H1 (cell line): ENCODE results near the gene TSC22D4. TPM values are rescaled to one million over a fixed set of nuclear protein-coding genes. Genes with fewer than 3 reads are reported as not detected.

Experiments
- CTCF ChIA-PET: fragments of 300-600 bp; sonication (Branson Sonifier 250); formaldehyde crosslinking; loops from one replicate; lab custom pipeline; 2021; ENCODE audit not compliant: partially characterized antibody; lab: Charles Lee
- POLR2A ChIA-PET: fragments of 300-600 bp; sonication (Branson Sonifier 250); formaldehyde crosslinking; loops from one replicate; lab custom pipeline; 2021; ENCODE audit warnings: inconsistent platforms; ENCODE audit not compliant: partially characterized antibody; lab: Charles Lee
- DNase-seq, 2 experiments: peaks; one replicate each; pipeline versions ENCODE4 v3.0.0 to v3.0.0-alpha.2; 2010 to 2022; ENCODE audit warnings: low spot score in 2 of 2, low read depth in 1 of 2, mixed read lengths in 1 of 2
- FAIRE-seq: peaks from 2 replicates; lab custom pipeline; 2011; peaks lifted over from hg19 to GRCh38; lab: Jason Lieb, UNC
- H2AFZ ChIP-seq: 2 replicates; pipeline ENCODE4 v1.8.1; 2012; ENCODE audit warnings: low read length, inconsistent platforms
- H2AK5ac ChIP-seq: 2 replicates; pipeline ENCODE4 v1.6.1; 2013; ENCODE audit warnings: low read depth, low read length
- H2BK120ac ChIP-seq: replicated peaks from 2 replicates; pipeline ENCODE3; 2013; ENCODE audit warnings: low read depth, low read length, inconsistent platforms
- H2BK12ac ChIP-seq: 2 replicates; pipeline ENCODE4 v1.6.1; 2013; ENCODE audit warnings: low read depth, low read length
- H2BK15ac ChIP-seq: 2 replicates; pipeline ENCODE4 v1.6.1; 2013; ENCODE audit warnings: low read length
- H2BK20ac ChIP-seq: 2 replicates; pipeline ENCODE4 v1.6.1; 2013; ENCODE audit warnings: low read length
- H2BK5ac ChIP-seq: 2 replicates; pipeline ENCODE4 v1.6.1; 2013; ENCODE audit warnings: low read depth, low read length
- H3K14ac ChIP-seq: 2 replicates; pipeline ENCODE4 v1.6.1; 2013; ENCODE audit warnings: inconsistent platforms; ENCODE audit not compliant: insufficient read length
- H3K18ac ChIP-seq: 2 replicates; pipeline ENCODE4 v1.6.1; 2013; ENCODE audit warnings: low read length; ENCODE audit errors: extremely low read depth
- H3K23ac ChIP-seq: 2 replicates; pipeline ENCODE4 v1.6.1; 2013; ENCODE audit warnings: inconsistent platforms; ENCODE audit not compliant: insufficient read length
- H3K23me2 ChIP-seq: 2 replicates; pipeline ENCODE4 v1.6.1; 2013; ENCODE audit warnings: low read depth, low read length
- H3K27ac ChIP-seq: 2 replicates; pipeline ENCODE4 v1.6.1; 2011; ENCODE audit warnings: low read depth, low read length, inconsistent platforms
- H3K27me3 ChIP-seq, 4 experiments: replicated peaks in 1 of 4; 1 replicate in 1 of 4; 2 replicates in 3 of 4; pipeline versions ENCODE4 v1.6.1 to v1.8.1; 2011 to 2013; ENCODE audit warnings: low read length in 3 of 4, mild to moderate bottlenecking in 3 of 4, inconsistent platforms in 2 of 4, mixed read lengths in 2 of 4, moderate library complexity in 1 of 4; ENCODE audit not compliant: control insufficient read depth in 3 of 4, insufficient read depth in 3 of 4; ENCODE audit errors: extremely low read depth in 1 of 4
- H3K36me3 ChIP-seq, 4 experiments: 2 replicates each; pipeline versions ENCODE4 v1.6.1 to v1.8.1; 2011 to 2013; ENCODE audit warnings: mild to moderate bottlenecking in 4 of 4, low read length in 3 of 4, moderate library complexity in 2 of 4, control low read depth in 1 of 4, inconsistent platforms in 1 of 4; ENCODE audit not compliant: insufficient read depth in 4 of 4, control insufficient read depth in 2 of 4
- H3K4ac ChIP-seq: replicated peaks from 2 replicates; pipeline ENCODE3; 2013; ENCODE audit warnings: low read length, low read depth, mixed read lengths, inconsistent platforms; ENCODE audit not compliant: insufficient read length
- H3K4me1 ChIP-seq, 4 experiments: replicated peaks in 1 of 4; 1 replicate in 1 of 4; 2 replicates in 3 of 4; pipeline versions ENCODE4 v1.6.1 to v1.8.1; 2011 to 2013; ENCODE audit warnings: low read length in 3 of 4, inconsistent platforms in 2 of 4, mixed read lengths in 1 of 4; ENCODE audit not compliant: insufficient read depth in 4 of 4, control insufficient read depth in 3 of 4
- H3K4me2 ChIP-seq, 2 experiments: 2 replicates each; pipeline versions ENCODE4 v1.6.1 to v1.8.1; 2011 to 2013; ENCODE audit warnings: low read depth in 2 of 2, low read length in 2 of 2, control low read depth in 1 of 2, inconsistent platforms in 1 of 2, mild to moderate bottlenecking in 1 of 2; ENCODE audit not compliant: insufficient read depth in 1 of 2
- H3K4me3 ChIP-seq, 4 experiments: fragments of 200-600, 300-600 bp in 1 of 4; sonication (generic), shearing (Covaris generic), sonication (Bioruptor Twin) in 1 of 4; 2 replicates each; pipeline versions ENCODE4 v1.5.1 to v1.8.1; 2011 to 2016; ENCODE audit warnings: low read length in 4 of 4, low read depth in 3 of 4, control low read depth in 2 of 4, inconsistent platforms in 2 of 4, mild to moderate bottlenecking in 2 of 4, mixed read lengths in 1 of 4, moderate library complexity in 1 of 4; ENCODE audit not compliant: insufficient read depth in 2 of 4; ENCODE audit errors: extremely low read depth in 1 of 4
- H3K56ac ChIP-seq: replicated peaks from 2 replicates; pipeline ENCODE3; 2013; ENCODE audit warnings: low read depth, mild to moderate bottlenecking, mixed read lengths, low read length, inconsistent platforms; ENCODE audit not compliant: insufficient read length
- H3K79me1 ChIP-seq: 2 replicates; pipeline ENCODE4 v1.6.1; 2013; ENCODE audit warnings: low read depth, low read length, control low read depth
- H3K79me2 ChIP-seq, 2 experiments: 2 replicates each; pipeline versions ENCODE4 v1.6.1 to v1.8.1; 2012 to 2013; ENCODE audit warnings: low read length in 2 of 2, mild to moderate bottlenecking in 2 of 2, inconsistent platforms in 1 of 2; ENCODE audit not compliant: insufficient read depth in 2 of 2, control insufficient read depth in 1 of 2
- H3K9ac ChIP-seq, 4 experiments: replicated peaks in 1 of 4; 1 replicate in 1 of 4; 2 replicates in 3 of 4; pipeline versions ENCODE4 v1.6.1 to v1.8.1; 2011 to 2013; ENCODE audit warnings: low read depth in 3 of 4, low read length in 3 of 4, control low read depth in 2 of 4, mild to moderate bottlenecking in 2 of 4, moderate library complexity in 2 of 4, inconsistent platforms in 1 of 4; ENCODE audit errors: extremely low read depth in 1 of 4
- H3K9me3 ChIP-seq, 2 experiments: 2 replicates each; pipeline versions ENCODE4 v1.6.1 to v1.8.1; 2012 to 2013; ENCODE audit warnings: mild to moderate bottlenecking in 2 of 2, moderate library complexity in 2 of 2, control low read depth in 1 of 2, inconsistent platforms in 1 of 2, low read depth in 1 of 2, low read length in 1 of 2, mixed read lengths in 1 of 2; ENCODE audit not compliant: insufficient read depth in 2 of 2
- H4K20me1 ChIP-seq, 2 experiments: replicated peaks in 1 of 2; 2 replicates each; pipeline versions ENCODE3 to v1.8.1; 2011 to 2013; ENCODE audit warnings: inconsistent platforms in 2 of 2, low read length in 2 of 2, mild to moderate bottlenecking in 1 of 2; ENCODE audit not compliant: insufficient read depth in 2 of 2, control insufficient read depth in 1 of 2
- H4K5ac ChIP-seq: 2 replicates; pipeline ENCODE4 v1.6.1; 2013; ENCODE audit warnings: low read length, low read depth, mixed read lengths, inconsistent platforms; ENCODE audit not compliant: insufficient read length
- H4K8ac ChIP-seq: 2 replicates; pipeline ENCODE4 v1.8.0; 2013; ENCODE audit warnings: mild to moderate bottlenecking, moderate library complexity, low read length, inconsistent platforms; ENCODE audit not compliant: insufficient read depth; ENCODE audit errors: extremely low read depth
- H4K91ac ChIP-seq: replicated peaks from 2 replicates; pipeline ENCODE3; 2013; ENCODE audit warnings: low read length, mixed read lengths, inconsistent platforms; ENCODE audit not compliant: insufficient read length
- YY1 ChIP-seq: IDR thresholded peaks from 2 replicates; pipeline ENCODE4 v1.6.1; 2011; ENCODE audit warnings: low read depth, mild to moderate bottlenecking, low read length
- WGBS, 2 experiments: shearing (Covaris generic) in 1 of 2; methylation state at CpG; one replicate each; pipeline versions ENCODE4 v1.1.6 to v1.1.7; 2013 to 2015; ENCODE audit warnings: low lambda C conversion rate in 2 of 2, mixed read lengths in 2 of 2, inconsistent platforms in 1 of 2, low coverage in 1 of 2, missing lambda C conversion rate in 1 of 2; ENCODE audit not compliant: insufficient replicate concordance in 2 of 2, insufficient coverage in 1 of 2, insufficient read length in 1 of 2; ENCODE audit errors: extremely low coverage in 1 of 2, missing lambda C conversion rate in 1 of 2; 5-methylcytosine and 5-hydroxymethylcytosine counted together
- polyA plus RNA-seq, 7 experiments: library from polyadenylated mRNA; depleted of rRNA in 3 of 7; stranded (reverse) in 5 of 7; unstranded in 2 of 7; fragments of >200 nt in 5 of 7; fragments of 200-250 nt in 2 of 7; gene quantifications; 1 replicate in 5 of 7; 2 replicates in 1 of 7; 4 replicates in 1 of 7; pipeline versions ENCODE4 v1.2.1 to v1.2.3, GENCODE V29; 2011 to 2013; ENCODE audit warnings: missing spikeins in 2 of 7, mixed read lengths in 2 of 7
- total RNA-seq: library from RNA; stranded (reverse); fragmentation: NEBNext Ultra II Directional; extraction: Animal tissue kit (Norgen Biotek cat#: 25700); gene quantifications from 2 replicates; pipeline ENCODE4 v1.2.1, GENCODE V29; 2021

Gene TSC22D4
- total and polyA plus RNA-seq, 2 of the 8 experiments (the other 6 are each of a cell fraction or from before 2014, with no cell fraction given): 13.2 to 20.3 TPM

DNA sequence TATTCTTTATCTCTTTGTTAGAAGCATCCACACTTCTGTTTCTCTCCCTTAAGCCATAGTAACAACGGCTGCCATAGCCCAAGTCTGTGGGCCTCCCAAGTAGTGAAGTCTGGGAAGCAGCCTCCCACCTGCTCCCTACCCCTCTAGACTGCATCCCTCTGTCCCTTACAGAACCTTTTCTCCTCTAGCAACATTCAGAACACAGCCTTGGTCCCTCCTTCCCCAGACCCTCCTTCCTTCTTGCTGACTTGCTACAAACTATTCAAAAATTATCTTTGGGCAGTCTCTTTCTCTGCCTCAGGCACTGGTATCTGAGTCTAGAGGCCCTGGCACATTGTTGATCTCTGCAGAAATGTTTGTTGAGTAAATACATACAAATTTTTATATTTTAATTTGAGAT, 2.5 kb upstream of the TSC22D4 start:
- Histone ChIP-seq H3K14ac (no peak overlapping the region), H3K36me3 (no peaks in the 10 kb centered on the region; a peak in 1 of 8 replicates), H3K4me2 (no peak overlapping the region), H2AFZ (no peak overlapping the region), H3K27me3 (no peaks in the 10 kb centered on the region), H2BK12ac (no peak overlapping the region), H2BK120ac (no peak overlapping the region), H2BK15ac (no peak overlapping the region), H3K9ac (no peak overlapping the region), H3K9me3 (no peaks in the 10 kb centered on the region), H3K4me1 (peaks cover 0 to 11% (median 5%) of the 10 kb centered on the region in 4 experiments; a peak in 5 of 7 replicates), H3K23ac (no peak overlapping the region), H2BK20ac (no peak overlapping the region), H3K27ac (no peak overlapping the region), H3K23me2 (peaks cover 11% of the 10 kb centered on the region; the same call in 1 of the 2 replicates), H3K56ac (no peak overlapping the region), H3K4ac (no peak overlapping the region), H4K20me1 (no peaks in the 10 kb centered on the region), H3K4me3 (no peak overlapping the region), H3K79me2 (no peaks in the 10 kb centered on the region; a peak in 1 of 4 replicates), H4K5ac (no peak overlapping the region), H4K91ac (no peak overlapping the region), H3K18ac (no peak overlapping the region), H3K79me1 (no peaks in the 10 kb centered on the region; the same call in 1 of the 2 replicates), H2AK5ac (no peak overlapping the region), H2BK5ac (no peak overlapping the region), H4K8ac (no peak overlapping the region)
- FAIRE-seq (no peak), DNase-seq (no peak)
- WGBS, 2 experiments: 74% methylated on average over 1 of the region's 1 CpG; no CpG with 5 or more reads in 1 of the 2 experiments
- ChIA-PET POLR2A (no interaction called here), CTCF (interaction anchor here (0.6 to 11.3 kb wide), 9 partner anchors 8 to 296 kb away, joined by 3 to 152 read pairs (median 7); partner anchors contain the start of gene SPACDR)
- no peak for TF ChIP-seq YY1
